HG03460 (cell line): ENCODE results near the gene MAP1B.
"Not testable (repeated sequence)": the region's sequence is repeated elsewhere in the genome, so short reads cannot be mapped to it uniquely, and the experiment has no call there.

Experiments used
- ATAC-seq: cut with Tn5 transposase; IDR thresholded peaks from one replicate; pipeline ENCODE4 v1.9.1; 2021; ENCODE audit not compliant: unreplicated experiment

MAP1B gene

GRCh38 chr5:72107131-72107900 is at the start of gene MAP1B:
MAP1B (plus strand) TSS chr5:72107475; CDS start chr5:72107532, 57 bp downstream.
- ATAC-seq = no peak

- ATAC-seq = no peak
These were observed 49.5 kb upstream of the MAP1B start for GRCh38 chr5:72057816-72058215.

- ATAC-seq = no peak
These were observed 44.0 kb upstream of the MAP1B start for GRCh38 chr5:72063219-72063819.

GRCh38 chr5:72064801-72065570 is 42.3 kb upstream of the MAP1B start:
- no peak for ATAC-seq

GRCh38 chr5:72065751-72066255 is 41.5 kb upstream of the MAP1B start:
- no peak for ATAC-seq

- ATAC-seq = no peak
These were observed 40.6 kb upstream of the MAP1B start for GRCh38 chr5:72066705-72067107.

- no peak for ATAC-seq
These were observed 39.4 kb upstream of the MAP1B start for GRCh38 chr5:72067682-72068470.

GRCh38 chr5:72070529-72070928 is 36.7 kb upstream of the MAP1B start:
- ATAC-seq = no peak

- no peak for ATAC-seq
These were observed 35.4 kb upstream of the MAP1B start for GRCh38 chr5:72071906-72072305.

- ATAC-seq = no peak
These were observed 33.0 kb upstream of the MAP1B start for GRCh38 chr5:72074251-72074650.

- ATAC-seq = no peak
These were observed 31.8 kb upstream of the MAP1B start for GRCh38 chr5:72075461-72075860.

GRCh38 chr5:72076621-72077300 is 30.5 kb upstream of the MAP1B start:
- no peak for ATAC-seq

- ATAC-seq = no peak
These were observed 29.9 kb upstream of the MAP1B start for GRCh38 chr5:72077390-72077789.

- ATAC-seq = no peak
These were observed 28.0 kb upstream of the MAP1B start for GRCh38 chr5:72079288-72079687.

GRCh38 chr5:72082048-72082447 is 25.2 kb upstream of the MAP1B start:
- ATAC-seq = no peak

- no peak for ATAC-seq
These were observed 22.4 kb upstream of the MAP1B start for GRCh38 chr5:72084876-72085275.

- no peak for ATAC-seq
These were observed 22.0 kb upstream of the MAP1B start for GRCh38 chr5:72085319-72085718.

- ATAC-seq = not testable (repeated sequence)
These were observed 17.6 kb upstream of the MAP1B start for GRCh38 chr5:72089713-72090112.

GRCh38 chr5:72092074-72092473 is 15.2 kb upstream of the MAP1B start:
- ATAC-seq = no peak

GRCh38 chr5:72093217-72093616 is 14.1 kb upstream of the MAP1B start:
- no peak for ATAC-seq
